ENCODE measurements around the gene GSTO1.

GSTO1 gene

GRCh38 chr10:104307576-104308438 lies 53.1 kb downstream of the GSTO1 start:
- Histone ChIP-seq H3K4me3 (no peak overlapping the region), H3K36me3 (peaks cover 0 to 15% (median 11%) of the 10 kb centered on the region in 3 donors), H3K27me3 (no peaks in the 10 kb centered on the region), H3K27ac (peak overlapping the region; percentile 79 to 82), H3K9me3 (no peaks in the 10 kb centered on the region), H3K4me1 (peaks cover 7 to 69% (median 47%) of the 10 kb centered on the region in 4 donors)
- TF ChIP-seq CTCF (IDR thresholded peaks at IDR 0.05) = no peak
- intact Hi-C loops (cut with DNase I; ENCODE audit: low total_unique reads) = no loop called here
- DNase-seq = no peak

GRCh38 chr10:104308439-104308903 lies 53.8 kb downstream of the GSTO1 start:
- Histone ChIP-seq H3K4me3 (no peak overlapping the region), H3K9me3 (no peaks in the 10 kb centered on the region), H3K27ac (peak overlapping the region; percentile 79 to 82), H3K4me1 (peaks cover 7 to 69% (median 47%) of the 10 kb centered on the region in 4 donors), H3K27me3 (no peaks in the 10 kb centered on the region), H3K36me3 (peaks cover 5 to 21% (median 18%) of the 10 kb centered on the region in 3 donors)
- DNase-seq = no peak
- no peak for TF ChIP-seq CTCF (IDR thresholded peaks at IDR 0.05)
- intact Hi-C loops (cut with DNase I; ENCODE audit: low total_unique reads) = no loop called here

GRCh38 chr10:104309980-104310978 lies 55.6 kb downstream of the GSTO1 start:
- Histone ChIP-seq H3K27ac (peak overlapping the region; percentile 79 to 82), H3K9me3 (no peaks in the 10 kb centered on the region), H3K27me3 (no peaks in the 10 kb centered on the region), H3K36me3 (peaks cover 24 to 40% (median 36%) of the 10 kb centered on the region in 3 donors), H3K4me1 (peaks cover 6 to 56% (median 44%) of the 10 kb centered on the region in 4 donors), H3K4me3 (no peak overlapping the region)
- intact Hi-C loops (cut with DNase I; ENCODE audit: low total_unique reads) = no loop called here
- TF ChIP-seq CTCF (IDR thresholded peaks at IDR 0.05) = no peak
- peak; percentile 93 to 97 for DNase-seq

DNA sequence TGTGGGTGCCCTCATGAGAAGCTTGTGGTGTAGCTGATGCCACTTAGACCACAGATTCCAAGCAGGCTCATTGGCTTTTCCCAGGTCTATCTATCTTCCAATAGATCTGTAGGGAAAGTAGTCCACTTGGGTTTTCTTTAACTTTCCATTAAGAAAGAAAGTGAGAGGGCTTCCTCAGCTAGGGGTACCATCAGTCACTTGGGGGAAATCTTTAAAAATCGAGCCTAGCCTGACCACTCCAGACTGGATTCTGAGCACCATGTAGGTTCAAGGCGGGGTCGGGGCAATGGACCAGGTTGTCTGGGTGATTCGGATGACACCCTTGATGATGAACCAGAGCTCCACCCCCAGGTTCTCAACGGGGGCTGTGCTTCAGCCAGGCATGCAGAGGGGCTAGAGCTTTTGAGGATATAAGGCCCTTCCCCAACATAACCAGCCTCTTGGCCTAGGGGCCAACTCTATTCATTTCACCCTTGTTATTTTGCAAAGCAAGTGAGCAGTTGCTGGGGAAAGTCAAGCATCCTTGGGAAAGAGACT lies 56.6 kb downstream of the GSTO1 start:
- Histone ChIP-seq H3K4me3 (no peak overlapping the region), H3K9me3 (no peaks in the 10 kb centered on the region), H3K36me3 (peaks cover 30 to 47% (median 41%) of the 10 kb centered on the region in 3 donors), H3K4me1 (peaks cover 0 to 51% (median 36%) of the 10 kb centered on the region in 4 donors), H3K27ac (peak overlapping the region; percentile 79 to 82), H3K27me3 (no peaks in the 10 kb centered on the region)
- intact Hi-C loops (cut with DNase I; ENCODE audit: low total_unique reads) = no loop called here
- DNase-seq = no peak
- no peak for TF ChIP-seq CTCF (IDR thresholded peaks at IDR 0.05)
